Endometrial microvascular endothelial cells (primary cell): ENCODE results near the gene OR4S2. TPM values are rescaled to one million over a fixed set of nuclear protein-coding genes. Genes with fewer than 3 reads are reported as not detected.

ENCODE experiments used
- in situ Hi-C: cut with HindIII; loops from 2 replicates; pipeline ENCODE4 v1.10.0; 2017; ENCODE audit warnings: low sequenced_read_pairs, low pct_unique_long_range_greater_than_20kb; ENCODE audit errors: inconsistent ontology term
- total RNA-seq: library from RNA; depleted of rRNA; stranded (reverse); fragments of >200 nt; gene quantifications from one replicate; pipeline ENCODE4 v1.2.3, GENCODE V29; 2015; ENCODE audit errors: inconsistent ontology term

The OR4S2 gene
- not detected for total RNA-seq

GRCh38 chr11:55648027-55648426 is at the start of gene OR4S2:
Gene OR4S2 (plus strand): TSS chr11:55648327. CDS start chr11:55650904, 2,577 bp downstream.
- in situ Hi-C loops = no loop called here

- in situ Hi-C loops = no loop called here
These were observed 40.6 kb upstream of the OR4S2 start, which contains the start of gene OR4C11 for GRCh38 chr11:55607545-55607944. Gene OR4C11 (minus strand): TSS chr11:55607645. CDS start chr11:55604373, 3,272 bp downstream.

- in situ Hi-C loops = no loop called here
These were observed 23.6 kb upstream of the OR4S2 start for GRCh38 chr11:55624531-55624930.

- in situ Hi-C loops = no loop called here
These were observed 13.3 kb upstream of the OR4S2 start, which contains the start of gene OR4P4 for GRCh38 chr11:55634813-55635212. Gene OR4P4 (plus strand): TSS chr11:55635113.

- in situ Hi-C loops = no loop called here
These were observed 4.4 kb downstream of the OR4S2 start for GRCh38 chr11:55652560-55652959.

GRCh38 chr11:55655096-55655495 is 7.0 kb downstream of the OR4S2 start:
- in situ Hi-C loops = no loop called here

- in situ Hi-C loops = no loop called here
These were observed 10.0 kb downstream of the OR4S2 start for GRCh38 chr11:55658031-55658573.

- in situ Hi-C loops = no loop called here
These were observed 10.5 kb downstream of the OR4S2 start for GRCh38 chr11:55658608-55659007.

- in situ Hi-C loops = no loop called here
These were observed 13.8 kb downstream of the OR4S2 start, which contains the start of gene OR4C6 for GRCh38 chr11:55661901-55662300. Gene OR4C6 (plus strand): TSS chr11:55662201. CDS start chr11:55665167, 2,966 bp downstream.

GRCh38 chr11:55669376-55669775 is 21.2 kb downstream of the OR4S2 start:
- in situ Hi-C loops = no loop called here

GRCh38 chr11:55673860-55674259 is 25.7 kb downstream of the OR4S2 start:
- in situ Hi-C loops = no loop called here

GRCh38 chr11:55697817-55698216 is 49.7 kb downstream of the OR4S2 start:
- in situ Hi-C loops = no loop called here

GRCh38 chr11:55701429-55701828 is 53.3 kb downstream of the OR4S2 start:
- in situ Hi-C loops = no loop called here

Other genes starting within 250 kb of the OR4S2 start
- not detected for gene OR4C15, start 93.9 kb upstream of the OR4S2 start, total RNA-seq
- not detected for gene OR4C16, start 76.2 kb upstream of the OR4S2 start, total RNA-seq
- gene OR4C11, start 40.7 kb upstream of the OR4S2 start, total RNA-seq = not detected
- gene OR4P4, start 13.2 kb upstream of the OR4S2 start, total RNA-seq = not detected
- gene OR4C6, start 13.9 kb downstream of the OR4S2 start, total RNA-seq = not detected
- gene OR5D13, start 125.1 kb downstream of the OR4S2 start, total RNA-seq = not detected
- gene OR5D14, start 147.2 kb downstream of the OR4S2 start, total RNA-seq = not detected
- gene OR5L1, start 163.0 kb downstream of the OR4S2 start, total RNA-seq = not detected
- gene OR5D18, start 171.3 kb downstream of the OR4S2 start, total RNA-seq = not detected
- gene OR5L2, start 178.9 kb downstream of the OR4S2 start, total RNA-seq = not detected
- not detected for gene OR5D16, start 190.4 kb downstream of the OR4S2 start, total RNA-seq
- not detected for gene TRIM51, start 235.0 kb downstream of the OR4S2 start, total RNA-seq